Activated naive CD4-positive, alpha-beta T cell treated with anti-CD3 and anti-CD28 coated beads, Interleukin-2, amount 50 U/mL, for 24 hours (primary cell): Measurements from ENCODE around the gene GPR173.

Experiments used
- H3K27ac Mint-ChIP-seq: one replicate; pipeline ENCODE4 v1.8.0; 2021; ENCODE audit warnings: mild to moderate bottlenecking, mixed read lengths
- H3K27me3 Mint-ChIP-seq: one replicate; pipeline ENCODE4 v1.8.0; 2021; ENCODE audit warnings: mixed read lengths
- H3K36me3 Mint-ChIP-seq: one replicate; pipeline ENCODE4 v1.8.0; 2021; ENCODE audit warnings: mixed read lengths
- H3K4me1 Mint-ChIP-seq: one replicate; pipeline ENCODE4 v1.8.0; 2021; ENCODE audit warnings: mixed read lengths
- H3K4me3 Mint-ChIP-seq: one replicate; pipeline ENCODE4 v1.8.0; 2021; ENCODE audit warnings: mild to moderate bottlenecking, mixed read lengths
- H3K9me3 Mint-ChIP-seq: one replicate; pipeline ENCODE4 v1.8.0; 2021; ENCODE audit warnings: mixed read lengths

GPR173 gene

GRCh38 chrX:53093748-53094581 lies 45.4 kb downstream of the GPR173 start, which contains the start of gene KANTR:
Gene KANTR, plus strand, starts transcription at chrX:53094142. Its CDS starts 30,131 bp downstream, at chrX:53124273.
- Mint-ChIP-seq H3K4me1 (peaks cover 22% of the 10 kb centered on the region), H3K4me3 (peak within 1 kb of the TSS; percentile 89), H3K9me3 (no peaks in the 10 kb centered on the region)

DNA sequence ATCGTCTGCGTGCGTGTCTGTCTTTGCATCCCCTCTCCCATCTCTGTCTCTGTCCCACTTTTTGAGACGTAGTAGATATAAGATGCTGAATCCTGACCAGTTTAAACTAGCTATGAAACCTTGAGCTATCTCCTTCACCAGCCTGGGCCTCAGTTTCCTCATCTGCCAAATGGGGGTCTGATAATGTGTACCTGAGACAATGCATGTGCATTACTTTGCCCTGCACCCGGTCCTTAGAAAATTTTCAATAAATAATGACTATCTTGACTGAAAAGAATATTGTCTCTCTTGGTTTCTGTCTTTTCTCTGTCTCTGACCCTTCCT lies 46.0 kb downstream of the GPR173 start:
- Mint-ChIP-seq H3K4me3 (peak overlapping the region; percentile 89), H3K9me3 (no peaks in the 10 kb centered on the region), H3K27me3 (no peaks in the 10 kb centered on the region)

More at GRCh38 chrX:53093748-53094581, 45.4 kb downstream of the GPR173 start, which contains the start of gene KANTR:
- Mint-ChIP-seq H3K36me3 (no peaks in the 10 kb centered on the region), H3K27ac (peak within 1 kb of the TSS; percentile 88), H3K27me3 (no peaks in the 10 kb centered on the region)

GRCh38 chrX:53095796-53096195 lies 47.2 kb downstream of the GPR173 start:
- Mint-ChIP-seq H3K9me3 (no peaks in the 10 kb centered on the region), H3K4me1 (peaks cover 17% of the 10 kb centered on the region), H3K36me3 (no peaks in the 10 kb centered on the region), H3K27me3 (no peaks in the 10 kb centered on the region), H3K4me3 (peak overlapping the region; percentile 20), H3K27ac (no peak overlapping the region)

More for the DNA sequence above, 46.0 kb downstream of the GPR173 start:
- Mint-ChIP-seq H3K27ac (peak overlapping the region; percentile 72), H3K36me3 (no peaks in the 10 kb centered on the region), H3K4me1 (peaks cover 17% of the 10 kb centered on the region)

GRCh38 chrX:53114864-53115549 lies 66.4 kb downstream of the GPR173 start:
- H3K36me3 Mint-ChIP-seq = peaks cover 5% of the 10 kb centered on the region
- no peak overlapping the region for H3K4me3 Mint-ChIP-seq
- no peaks in the 10 kb centered on the region for H3K27me3 Mint-ChIP-seq
- no peak overlapping the region for H3K27ac Mint-ChIP-seq
- no peaks in the 10 kb centered on the region for H3K9me3 Mint-ChIP-seq
- H3K4me1 Mint-ChIP-seq = peaks cover 16% of the 10 kb centered on the region

- Mint-ChIP-seq H3K27me3 (no peaks in the 10 kb centered on the region), H3K36me3 (peaks cover 5% of the 10 kb centered on the region), H3K27ac (no peak overlapping the region), H3K9me3 (no peaks in the 10 kb centered on the region), H3K4me3 (no peak overlapping the region), H3K4me1 (peaks cover 16% of the 10 kb centered on the region)
These were observed 66.9 kb downstream of the GPR173 start for GRCh38 chrX:53115550-53115874.

- H3K4me3 Mint-ChIP-seq = no peak overlapping the region
- H3K27me3 Mint-ChIP-seq = no peaks in the 10 kb centered on the region
- no peaks in the 10 kb centered on the region for H3K9me3 Mint-ChIP-seq
- H3K27ac Mint-ChIP-seq = no peak overlapping the region
- H3K4me1 Mint-ChIP-seq = peaks cover 16% of the 10 kb centered on the region
- peaks cover 5% of the 10 kb centered on the region for H3K36me3 Mint-ChIP-seq
These were observed 67.5 kb downstream of the GPR173 start for GRCh38 chrX:53116101-53116500.

- Mint-ChIP-seq H3K27ac (no peak overlapping the region), H3K36me3 (peaks cover 10% of the 10 kb centered on the region), H3K9me3 (peaks cover 6% of the 10 kb centered on the region), H3K27me3 (no peaks in the 10 kb centered on the region), H3K4me3 (no peak overlapping the region), H3K4me1 (peaks cover 35% of the 10 kb centered on the region)
These were observed 73.4 kb downstream of the GPR173 start for GRCh38 chrX:53122013-53122412.

GRCh38 chrX:53125506-53125905 lies 76.9 kb downstream of the GPR173 start:
- Mint-ChIP-seq H3K9me3 (peaks cover 6% of the 10 kb centered on the region), H3K4me3 (no peak overlapping the region), H3K4me1 (peaks cover 35% of the 10 kb centered on the region), H3K27me3 (no peaks in the 10 kb centered on the region), H3K27ac (no peak overlapping the region), H3K36me3 (peaks cover 10% of the 10 kb centered on the region)

DNA sequence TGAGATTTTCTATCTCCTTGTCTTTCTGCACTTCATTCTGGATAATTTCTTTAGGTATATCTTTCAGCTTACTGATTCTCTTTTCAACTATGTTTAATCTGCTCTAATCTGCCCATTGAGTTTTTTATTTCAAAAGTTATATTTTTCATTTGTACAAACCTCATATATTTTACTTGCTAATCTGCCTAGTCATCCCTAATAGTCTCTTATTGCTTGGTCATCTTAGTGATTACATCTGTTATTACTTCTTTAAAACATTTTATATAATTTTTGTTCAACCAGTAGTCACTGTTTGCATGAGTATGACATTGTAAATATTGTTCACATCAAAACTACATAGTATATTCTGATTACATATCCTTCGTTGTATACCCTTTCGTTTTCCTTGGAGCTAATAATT lies 77.8 kb downstream of the GPR173 start:
- Mint-ChIP-seq H3K27ac (no peak overlapping the region), H3K36me3 (peaks cover 10% of the 10 kb centered on the region), H3K27me3 (no peaks in the 10 kb centered on the region), H3K4me3 (no peak overlapping the region), H3K9me3 (peaks cover 6% of the 10 kb centered on the region), H3K4me1 (peaks cover 35% of the 10 kb centered on the region)

- Mint-ChIP-seq H3K27ac (no peak overlapping the region), H3K9me3 (peaks cover 6% of the 10 kb centered on the region), H3K36me3 (peaks cover 12% of the 10 kb centered on the region), H3K27me3 (no peaks in the 10 kb centered on the region), H3K4me1 (peaks cover 31% of the 10 kb centered on the region), H3K4me3 (no peak overlapping the region)
These were observed 79.6 kb downstream of the GPR173 start for GRCh38 chrX:53128097-53128749.
